GM18505 (cell line): ENCODE data around the gene PRDX3.
"Not testable (repeated sequence)": the region's sequence is repeated elsewhere in the genome, so short reads cannot be mapped to it uniquely, and the experiment has no call there.

Experiments
- ATAC-seq: cut with Tn5 transposase; IDR thresholded peaks from one replicate; pipeline ENCODE4 v1.9.1; 2021; ENCODE audit not compliant: unreplicated experiment
- POLR2A ChIP-seq: IDR thresholded peaks from 4 replicates; pipeline ENCODE4 v1.6.1; 2011; ENCODE audit warnings: borderline replicate concordance; ENCODE audit not compliant: insufficient read depth, insufficient read length; ENCODE audit errors: extremely low read depth

The PRDX3 gene

DNA sequence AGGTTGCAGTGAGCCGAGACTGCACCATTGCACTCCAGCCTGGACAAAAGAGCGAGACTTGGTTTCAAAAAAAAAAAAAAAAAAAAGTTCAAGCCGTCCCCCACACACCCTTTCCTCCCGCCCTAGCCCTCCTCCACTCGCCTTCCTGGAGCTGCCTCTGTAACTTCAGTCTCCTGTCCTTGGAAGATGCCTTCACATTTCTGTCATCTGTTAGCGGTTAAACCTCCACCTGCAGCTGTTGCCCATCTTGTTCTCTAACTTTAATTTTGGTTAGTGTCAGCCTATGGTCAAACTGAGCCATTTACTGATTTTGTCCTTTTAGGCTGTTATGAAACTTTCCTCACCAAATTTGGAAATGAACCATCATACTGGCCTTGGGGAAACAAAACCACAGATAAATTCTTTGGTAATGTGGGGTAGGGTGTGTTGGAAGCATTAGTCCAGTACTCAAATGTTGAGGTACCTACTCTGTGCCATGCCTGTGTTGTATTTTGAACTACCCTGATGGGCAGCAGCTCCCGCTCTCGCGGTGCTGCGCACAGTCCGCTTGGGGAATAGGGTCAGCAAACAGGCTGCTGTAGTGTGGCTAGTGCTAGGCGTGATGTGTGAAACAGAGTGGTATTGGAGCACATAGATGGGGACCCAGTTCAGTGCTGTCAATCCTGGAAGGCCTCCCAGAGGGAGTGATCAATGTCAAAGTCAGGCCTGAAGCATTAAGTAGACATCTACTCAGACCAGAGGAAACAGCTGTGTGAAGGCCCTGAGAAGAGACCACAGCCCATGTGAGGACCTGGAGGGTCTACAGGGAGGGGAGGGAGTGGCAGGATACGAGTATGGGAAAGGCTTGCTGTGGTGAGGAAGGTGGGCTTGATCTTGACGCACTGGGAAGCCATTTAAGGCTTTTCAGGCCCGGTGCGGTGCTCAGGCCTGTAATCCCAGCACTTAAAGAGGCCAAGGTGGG lies 40.0 kb downstream of the PRDX3 start:
- TF ChIP-seq POLR2A: no peak
- ATAC-seq: no peak

GRCh38 chr10:119137878-119138277 lies 40.7 kb downstream of the PRDX3 start:
- not testable (repeated sequence) for ATAC-seq

- no peak for TF ChIP-seq POLR2A
- no peak for ATAC-seq
Observed at GRCh38 chr10:119136084-119136483, 42.5 kb downstream of the PRDX3 start.

DNA sequence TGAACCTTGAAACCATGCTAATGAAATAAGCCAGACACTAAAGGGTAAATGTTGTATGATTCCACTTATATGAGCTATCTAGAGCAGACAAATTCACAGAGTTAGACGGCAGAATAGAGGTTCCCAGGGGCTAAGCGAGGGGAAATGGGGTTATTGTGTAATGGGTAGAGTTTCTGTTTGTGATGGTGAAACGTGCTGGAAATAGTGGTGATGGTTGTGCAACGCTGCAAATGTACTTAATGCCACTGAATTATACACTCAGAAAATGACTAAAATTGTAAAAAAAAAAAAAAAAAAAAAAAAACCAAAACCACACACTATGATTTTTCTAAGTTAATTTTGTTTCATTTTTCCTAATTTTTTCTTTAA lies 43.1 kb downstream of the PRDX3 start:
- TF ChIP-seq POLR2A: no peak
- no peak for ATAC-seq

- no peak for ATAC-seq
- no peak for TF ChIP-seq POLR2A
Observed at GRCh38 chr10:119133949-119134348, 44.7 kb downstream of the PRDX3 start.

DNA sequence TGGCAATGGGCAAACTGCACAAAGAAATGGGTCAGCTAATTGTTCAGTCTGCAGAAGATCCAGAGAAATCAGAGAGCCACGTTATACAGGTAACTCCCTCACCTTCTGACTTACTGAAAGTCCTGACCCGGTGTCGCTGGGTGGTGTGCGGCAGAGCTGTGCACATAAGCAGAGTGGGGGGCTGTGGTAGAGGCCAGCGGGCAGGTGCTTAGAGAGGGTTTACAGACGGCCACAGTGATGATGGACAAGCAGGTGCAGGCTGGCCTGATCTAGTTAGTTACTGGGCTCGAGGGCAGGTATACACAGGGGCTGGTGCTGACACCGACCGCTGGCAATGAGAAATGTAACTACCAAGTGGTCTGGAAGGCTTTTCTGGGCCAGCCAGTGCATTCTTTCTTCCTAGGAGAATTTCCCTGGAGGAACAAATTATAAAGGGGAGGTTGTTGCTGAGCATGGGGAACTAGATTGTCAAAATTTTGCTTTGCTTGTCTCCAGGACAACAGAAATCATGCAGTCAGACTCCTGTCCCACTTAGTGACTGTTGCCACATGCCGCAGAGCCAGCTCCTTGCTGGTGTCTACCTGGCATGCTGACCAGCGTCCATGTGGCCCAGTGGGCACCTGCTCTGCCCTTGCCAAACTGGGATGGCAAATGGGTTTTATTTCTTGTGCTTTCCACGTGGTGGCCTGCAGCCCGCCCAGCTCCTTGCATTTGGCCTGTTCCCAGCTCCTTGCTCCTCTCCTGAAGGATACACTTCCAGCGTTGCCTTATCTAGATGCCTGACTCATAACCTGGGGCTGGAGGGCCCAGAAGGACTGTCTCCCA lies 45.9 kb downstream of the PRDX3 start:
- no peak for ATAC-seq
- TF ChIP-seq POLR2A: no peak

DNA sequence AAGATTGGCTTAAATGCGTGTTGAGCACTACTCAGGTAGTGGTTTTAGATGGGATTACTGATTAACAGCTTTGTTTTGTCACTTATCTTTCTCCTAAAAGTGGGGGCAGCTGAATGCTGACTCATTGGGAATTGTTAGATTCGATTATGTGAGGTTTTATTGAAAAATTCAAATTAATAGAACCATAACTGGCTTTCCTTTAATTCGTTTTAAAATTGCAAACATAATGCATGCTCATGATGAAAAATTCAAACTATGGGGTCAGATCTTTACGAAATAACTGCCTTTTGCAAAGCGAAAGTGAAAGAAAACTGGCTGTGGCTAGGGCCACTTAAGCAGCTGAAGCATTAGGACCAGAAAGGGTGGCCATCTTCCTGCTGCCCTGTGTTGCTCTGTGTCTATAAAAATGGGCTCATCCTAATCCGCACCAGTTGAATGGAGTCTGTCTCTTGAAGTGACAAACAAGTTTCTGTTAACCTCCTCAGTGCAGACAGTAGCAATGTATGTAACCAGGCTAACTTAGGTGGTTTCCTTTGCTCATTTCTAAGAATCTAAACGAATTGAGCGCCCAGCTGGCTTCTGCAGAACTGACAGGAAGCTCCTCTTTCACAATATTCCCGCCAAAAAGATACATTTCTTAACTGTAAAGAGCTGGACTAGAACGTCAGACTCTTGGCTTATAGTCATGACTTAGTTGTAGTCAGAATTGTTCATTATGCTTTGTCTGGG lies 46.9 kb downstream of the PRDX3 start:
- ATAC-seq: no peak
- peak; percentile 39 for TF ChIP-seq POLR2A

GRCh38 chr10:119129721-119130120 lies 48.9 kb downstream of the PRDX3 start:
- TF ChIP-seq POLR2A: no peak
- ATAC-seq: no peak

GRCh38 chr10:119125942-119126341 lies 52.7 kb downstream of the PRDX3 start:
- no peak for TF ChIP-seq POLR2A
- no peak for ATAC-seq

GRCh38 chr10:119120875-119121274 lies 57.7 kb downstream of the PRDX3 start:
- ATAC-seq: no peak
- no peak for TF ChIP-seq POLR2A

- peak; percentile 81 for ATAC-seq
- no peak for TF ChIP-seq POLR2A
Observed at GRCh38 chr10:119120413-119120867, 58.2 kb downstream of the PRDX3 start.

GRCh38 chr10:119119400-119119799 lies 59.2 kb downstream of the PRDX3 start:
- no peak for TF ChIP-seq POLR2A
- ATAC-seq: no peak

DNA sequence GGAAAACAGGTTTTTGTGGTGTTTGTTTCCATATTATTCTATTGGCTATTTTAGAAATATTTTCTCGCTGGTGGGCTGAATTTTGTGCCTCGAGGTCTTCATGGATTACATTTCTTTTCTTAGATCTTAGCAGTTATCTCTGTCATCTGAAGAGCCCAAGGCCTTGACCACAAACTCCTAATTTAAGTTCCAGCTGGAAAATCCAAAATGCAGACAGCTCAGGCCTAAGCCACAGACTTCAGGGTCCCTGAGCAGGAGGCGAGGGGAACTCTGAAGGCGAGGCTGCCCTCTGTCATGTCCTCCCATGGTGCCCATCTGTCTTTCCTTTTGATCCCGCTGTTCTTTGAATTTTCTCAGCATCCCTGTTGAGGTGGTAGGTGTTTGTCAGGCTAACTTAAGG lies 60.4 kb downstream of the PRDX3 start:
- ATAC-seq: no peak
- no peak for TF ChIP-seq POLR2A
